AG04450 (cell line): ENCODE results near the gene PREX1. TPM values are rescaled to one million over a fixed set of nuclear protein-coding genes. Genes with fewer than 3 reads are reported as not detected.

Experiments
- CTCF ChIA-PET: fragments of 300-600, 350-600 bp; formaldehyde crosslinking; extraction: SDS; loops from one replicate; lab custom pipeline; 2022; ENCODE audit warnings: antibody characterized with exemption, inconsistent platforms; lab: Charles Lee
- POLR2A ChIA-PET: fragments of 350-600 bp; formaldehyde crosslinking; extraction: SDS; loops from one replicate; lab custom pipeline; 2021; ENCODE audit warnings: antibody characterized with exemption, inconsistent platforms; lab: Yijun Ruan, JAX
- DNase-seq: peaks from one replicate; pipeline ENCODE4 v3.0.0-alpha.2; 2011; ENCODE audit warnings: low read depth, low spot score
- H3K27ac ChIP-seq: one replicate; pipeline ENCODE4 v1.5.1; 2012; ENCODE audit warnings: low read depth, low read length, control low read depth
- H3K27me3 ChIP-seq: one replicate; pipeline ENCODE4 v1.6.0; 2012; ENCODE audit warnings: low read length; ENCODE audit not compliant: control insufficient read depth, insufficient read depth
- H3K4me3 ChIP-seq: 2 replicates; pipeline ENCODE4 v1.5.1; 2011; ENCODE audit warnings: mild to moderate bottlenecking, low read depth, low read length, control low read depth
- H3K9me3 ChIP-seq: 2 replicates; pipeline ENCODE4 v1.5.1; 2012; ENCODE audit warnings: low read length; ENCODE audit not compliant: control insufficient read depth, insufficient read depth
- polyA plus RNA-seq: library from polyadenylated mRNA; depleted of rRNA; stranded (reverse); fragments of >200 nt; gene quantifications from 2 replicates; pipeline ENCODE4 v1.2.3, GENCODE V29; 2011
- TF ChIP-seq, protein P1 (sequence below): IDR thresholded peaks from 2 replicates; pipeline ENCODE4 v1.5.1; 2011; ENCODE audit warnings: low read depth, low read length, control low read depth, inconsistent platforms

Gene PREX1
- polyA plus RNA-seq, 1 experiment, result 0.69 TPM

DNA sequence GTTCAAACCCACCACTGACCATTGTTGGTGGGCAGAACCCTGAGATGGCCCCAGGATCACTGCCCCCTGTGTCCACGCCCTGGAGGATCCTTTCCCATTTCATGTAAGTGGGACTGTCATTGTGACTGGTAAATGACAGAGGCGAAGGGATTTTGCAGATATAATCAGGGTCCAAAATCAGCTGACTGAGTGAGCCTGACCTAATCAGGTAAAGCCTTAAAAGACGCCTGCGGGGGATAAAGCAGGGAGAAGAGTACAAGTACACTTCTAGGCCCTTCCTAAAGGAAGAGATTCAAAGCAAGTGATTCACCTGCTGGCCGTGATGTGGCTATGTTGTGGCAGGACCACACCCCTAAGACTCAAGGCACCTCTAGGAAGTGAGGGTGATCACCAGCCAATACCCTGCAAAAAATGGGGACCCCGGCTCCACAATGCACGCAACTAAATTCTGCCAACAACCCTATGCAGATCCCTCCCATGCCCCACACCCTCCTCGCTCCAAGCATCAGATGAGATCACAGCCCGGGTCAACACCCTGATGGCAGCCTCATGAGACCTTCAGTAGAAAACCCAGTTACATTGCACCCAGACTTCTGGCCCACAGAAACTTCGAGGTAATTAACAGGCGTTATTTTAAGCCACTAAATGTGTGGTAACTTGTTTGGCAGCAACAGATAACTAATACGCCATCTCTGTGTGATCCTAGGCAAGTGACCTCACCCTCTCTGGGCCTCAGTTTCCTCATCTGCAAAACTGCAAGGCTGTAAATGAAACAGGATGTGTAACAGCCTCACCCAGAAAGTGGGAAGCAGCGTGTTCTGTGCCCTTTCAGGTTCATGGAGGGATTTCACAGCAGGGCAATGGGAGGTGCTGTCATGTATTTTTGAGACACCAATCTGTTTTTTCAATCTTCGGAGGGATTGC lies 11.3 kb downstream of the PREX1 start:
- no peaks in the 10 kb centered on the region; the same call in 1 of the 2 replicates for H3K9me3 ChIP-seq
- TF ChIP-seq, protein P1, sequence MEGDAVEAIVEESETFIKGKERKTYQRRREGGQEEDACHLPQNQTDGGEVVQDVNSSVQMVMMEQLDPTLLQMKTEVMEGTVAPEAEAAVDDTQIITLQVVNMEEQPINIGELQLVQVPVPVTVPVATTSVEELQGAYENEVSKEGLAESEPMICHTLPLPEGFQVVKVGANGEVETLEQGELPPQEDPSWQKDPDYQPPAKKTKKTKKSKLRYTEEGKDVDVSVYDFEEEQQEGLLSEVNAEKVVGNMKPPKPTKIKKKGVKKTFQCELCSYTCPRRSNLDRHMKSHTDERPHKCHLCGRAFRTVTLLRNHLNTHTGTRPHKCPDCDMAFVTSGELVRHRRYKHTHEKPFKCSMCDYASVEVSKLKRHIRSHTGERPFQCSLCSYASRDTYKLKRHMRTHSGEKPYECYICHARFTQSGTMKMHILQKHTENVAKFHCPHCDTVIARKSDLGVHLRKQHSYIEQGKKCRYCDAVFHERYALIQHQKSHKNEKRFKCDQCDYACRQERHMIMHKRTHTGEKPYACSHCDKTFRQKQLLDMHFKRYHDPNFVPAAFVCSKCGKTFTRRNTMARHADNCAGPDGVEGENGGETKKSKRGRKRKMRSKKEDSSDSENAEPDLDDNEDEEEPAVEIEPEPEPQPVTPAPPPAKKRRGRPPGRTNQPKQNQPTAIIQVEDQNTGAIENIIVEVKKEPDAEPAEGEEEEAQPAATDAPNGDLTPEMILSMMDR, result no peak
- no peak overlapping the region for H3K4me3 ChIP-seq
- no peak overlapping the region for H3K27ac ChIP-seq
- ChIA-PET CTCF (no interaction called here), POLR2A (no interaction called here)
- DNase-seq, result no peak
- peaks cover 26% of the 10 kb centered on the region for H3K27me3 ChIP-seq

DNA sequence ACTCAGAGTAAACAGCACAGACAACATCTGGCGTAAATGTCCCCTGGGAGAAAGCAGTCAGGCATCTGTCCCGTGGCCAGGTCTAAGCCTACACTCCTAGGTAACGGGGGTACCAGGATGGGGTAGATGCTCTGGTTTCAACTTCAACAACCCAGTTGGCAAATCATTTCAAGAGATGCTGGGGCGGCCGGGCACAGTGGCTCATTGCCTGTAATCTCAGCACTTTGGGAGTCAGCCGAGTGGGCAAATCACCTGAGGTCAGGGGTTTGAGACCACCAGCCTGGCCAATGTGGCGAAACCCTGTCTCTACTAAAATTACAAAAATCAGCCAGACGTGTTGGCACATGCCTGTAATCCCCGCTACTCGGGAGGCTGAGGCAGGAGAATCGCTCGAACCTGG lies 12.3 kb downstream of the PREX1 start:
- POLR2A ChIA-PET, result no interaction called here
- CTCF ChIA-PET, result no interaction called here
- H3K27me3 ChIP-seq, result peaks cover 26% of the 10 kb centered on the region
- DNase-seq, result no peak
- TF ChIP-seq, protein P1, result no peak
- no peaks in the 10 kb centered on the region; the same call in 1 of the 2 replicates for H3K9me3 ChIP-seq
- no peak overlapping the region for H3K4me3 ChIP-seq
- no peak overlapping the region for H3K27ac ChIP-seq

DNA sequence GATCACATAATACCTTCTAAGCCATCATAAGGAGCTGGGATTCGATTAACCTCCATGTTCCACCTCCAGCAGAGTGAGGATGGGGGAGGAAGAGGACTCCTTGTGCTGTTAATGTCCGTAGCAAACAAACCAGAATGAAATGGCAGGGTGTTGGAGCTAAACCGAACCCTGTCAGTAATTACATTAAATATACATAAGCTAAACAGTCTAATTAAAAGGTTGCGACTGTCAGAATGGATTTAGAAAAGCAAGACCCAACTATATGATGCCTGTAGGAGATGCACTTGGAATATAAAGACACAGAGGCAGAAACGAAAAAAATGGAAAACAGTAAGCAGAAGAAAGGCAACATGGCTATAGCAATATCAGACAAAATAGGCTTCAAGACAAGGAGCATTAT lies 13.2 kb downstream of the PREX1 start:
- ChIA-PET CTCF (no interaction called here), POLR2A (no interaction called here)
- TF ChIP-seq, protein P1, result no peak
- DNase-seq, result no peak
- Histone ChIP-seq H3K9me3 (no peaks in the 10 kb centered on the region; the same call in 1 of the 2 replicates), H3K27me3 (peaks cover 21% of the 10 kb centered on the region), H3K4me3 (no peak overlapping the region), H3K27ac (no peak overlapping the region)

DNA sequence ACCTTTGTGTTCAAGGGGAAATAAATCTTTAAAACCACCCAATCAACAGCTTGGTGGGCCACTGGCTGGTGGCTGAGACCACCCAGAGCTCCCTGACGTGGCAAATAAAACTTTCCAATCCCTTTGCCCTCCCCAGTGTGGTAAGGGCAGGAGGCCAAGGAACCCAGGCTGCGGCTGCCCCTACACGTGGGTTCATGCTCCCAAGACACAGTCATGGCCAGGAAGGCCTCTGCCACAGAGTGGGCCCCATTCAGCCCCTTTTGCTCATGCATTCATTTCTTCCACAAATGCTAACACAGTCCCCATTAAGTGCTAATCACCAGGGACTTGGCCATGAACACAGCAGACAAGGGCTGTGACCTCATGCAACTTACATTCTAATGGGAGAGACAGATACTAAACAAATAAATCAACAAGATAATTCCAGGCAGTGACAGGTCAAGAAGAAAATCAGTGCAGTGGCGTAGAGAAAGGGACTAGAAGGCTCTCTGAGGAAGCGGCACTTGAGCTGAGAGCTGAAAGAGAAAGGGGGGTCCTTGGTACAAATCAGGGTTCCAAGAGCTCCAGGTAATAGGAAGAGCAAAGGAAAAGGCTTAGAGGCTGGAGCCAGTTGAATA lies 13.8 kb downstream of the PREX1 start:
- peaks cover 16% of the 10 kb centered on the region for H3K27me3 ChIP-seq
- H3K9me3 ChIP-seq, result no peaks in the 10 kb centered on the region
- H3K4me3 ChIP-seq, result no peak overlapping the region
- CTCF ChIA-PET, result interaction anchor here (1.2 kb wide), 1 partner anchor 91 kb away, joined by 3 read pairs; no protein-coding TSS in a partner anchor
- POLR2A ChIA-PET, result no interaction called here
- DNase-seq, result no peak
- TF ChIP-seq, protein P1, result no peak
- no peak overlapping the region for H3K27ac ChIP-seq

DNA sequence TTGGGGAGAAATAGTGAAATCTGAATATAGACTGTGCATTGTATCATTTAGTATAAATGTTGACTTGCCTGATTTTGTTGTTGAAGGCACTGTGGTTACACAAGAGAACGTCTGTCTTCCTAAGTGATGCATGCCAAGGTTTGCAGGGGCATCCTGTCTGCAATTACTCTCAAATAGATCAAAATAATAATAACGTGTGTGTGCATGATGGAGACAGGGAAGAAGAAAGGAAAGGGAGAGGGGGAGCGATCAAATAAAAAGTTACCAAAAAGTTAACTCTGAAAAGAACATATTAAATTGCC lies 14.4 kb downstream of the PREX1 start:
- CTCF ChIA-PET, result interaction anchor here (1.2 kb wide), 1 partner anchor 92 kb away, joined by 3 read pairs; no protein-coding TSS in a partner anchor
- POLR2A ChIA-PET, result no interaction called here
- DNase-seq, result no peak
- Histone ChIP-seq H3K27me3 (peaks cover 14% of the 10 kb centered on the region), H3K9me3 (no peaks in the 10 kb centered on the region), H3K27ac (no peak overlapping the region), H3K4me3 (no peak overlapping the region)
- TF ChIP-seq, protein P1, result no peak
